Measurements from ENCODE around the gene TMEM40. TPM values are rescaled to one million over a fixed set of nuclear protein-coding genes. Genes with fewer than 3 reads are reported as not detected.

TMEM40 gene
- total and polyA plus RNA-seq, 9 of the 15 experiments (the other 6 are each of a cell fraction or from before 2014, with no cell fraction given) = 0.11 to 0.31 (median 0.14) TPM; not detected in 6

GRCh38 chr3:12748477-12748876 is 10.6 kb downstream of the TMEM40 start:
- BruUV-seq (replicated peaks) = no TSS peak
- in situ Hi-C loops (cut with MboI) = loop anchor here (25.0 kb wide), 1 partner anchor 761 kb away; no protein-coding TSS in a partner anchor
- Histone ChIP-seq H3K79me2 (ENCODE audit: control insufficient read depth, insufficient read depth, low read length) (no peaks in the 10 kb centered on the region), H3K4me3 (no peak overlapping the region), H3K9me3 (replicated peaks; ENCODE audit: control insufficient read depth, insufficient read depth, low read depth, low read length) (no peaks in the 10 kb centered on the region), H4K20me1 (replicated peaks; ENCODE audit: control insufficient read depth, insufficient read depth, low read length) (no peaks in the 10 kb centered on the region), H3K36me3 (ENCODE audit: control insufficient read depth, insufficient read depth, low read length) (no peaks in the 10 kb centered on the region), H3K27ac (ENCODE audit: extremely low read depth, low read depth, low read length) (no peak overlapping the region), H3K4me1 (replicated peaks in 1 of 2; ENCODE audit: control insufficient read depth in 2 of 2, insufficient read depth in 2 of 2, low read length in 2 of 2) (peaks cover 0 to 19% of the 10 kb centered on the region in 2 experiments; a peak in 4 of 5 replicates), H3K4me2 (ENCODE audit: insufficient read depth, low read length) (no peak overlapping the region), H2AFZ (ENCODE audit: low read depth, low read length) (no peak overlapping the region), H3K27me3 (ENCODE audit: control insufficient read depth in 2 of 2, insufficient read depth in 2 of 2, low read length in 2 of 2) (peaks cover 13 to 16% of the 10 kb centered on the region in 2 experiments; a peak in 4 of 5 replicates), H3K9me1 (ENCODE audit: control insufficient read depth, insufficient read depth, low read length) (no peaks in the 10 kb centered on the region), H3K9ac (ENCODE audit: insufficient read depth in 1 of 2, low read depth in 2 of 2, low read length in 2 of 2) (no peak overlapping the region)
- no peak for ATAC-seq
- POLR2A ChIA-PET = interaction anchor here (1.2 kb wide), 2 partner anchors 18 to 26 kb away, joined by 3 to 4 read pairs; no protein-coding TSS in a partner anchor
- 11% methylated on average over 5 of the region's 5 CpGs for WGBS (ENCODE audit: insufficient coverage, low coverage, missing lambda C conversion rate)
- TF ChIP-seq FOXK2 (conservative IDR thresholded peaks at IDR 0.05 in 1 of 2, IDR thresholded peaks at IDR 0.05 in 1 of 2; ENCODE audit: low read depth in 2 of 2) (no peak), ZNF512 (tag; IDR thresholded peaks at IDR 0.05) (no peak), ARID1B (IDR thresholded peaks at IDR 0.05) (no peak), CHD2 (IDR thresholded peaks at IDR 0.05; ENCODE audit: low read depth, low read length) (no peak), SOX6 (IDR thresholded peaks at IDR 0.05) (no peak), PRMT5 (CRISPR knock-in tag; IDR thresholded peaks at IDR 0.05) (no peak), CREB3L1 (IDR thresholded peaks at IDR 0.05; ENCODE audit: borderline replicate concordance, low read depth) (no peak), CBFB (CRISPR knock-in tag; IDR thresholded peaks at IDR 0.05) (no peak), BCL6 (CRISPR knock-in tag; IDR thresholded peaks at IDR 0.05) (no peak), ZNF79 (CRISPR knock-in tag; IDR thresholded peaks at IDR 0.05; ENCODE audit: low read depth) (no peak), GABPB1 (CRISPR knock-in tag; IDR thresholded peaks at IDR 0.05) (no peak), ZNF408 (CRISPR knock-in tag; IDR thresholded peaks at IDR 0.05; ENCODE audit: low read depth) (no peak), TRIM24 (IDR thresholded peaks at IDR 0.05) (no peak), NCOA2 (IDR thresholded peaks at IDR 0.05; ENCODE audit: partially characterized antibody in 2 of 2) (no peak), GATA2 (CRISPR knock-in tag; IDR thresholded peaks at IDR 0.05) (no peak)
- CTCF ChIA-PET (ENCODE audit: low intra/inter-chr PET ratio) = no interaction called here
- FAIRE-seq = no peak
- intact Hi-C loops (cut with micrococcal nuclease) = no loop called here
- DNase-seq (ENCODE audit: extremely low read depth in 1 of 4, low spot score in 3 of 4) = no peak
